Esophagus squamous epithelium (tissue), 5 donors: ENCODE results near the gene ZNF217. TPM values are rescaled to one million over a fixed set of nuclear protein-coding genes. Genes with fewer than 3 reads are reported as not detected.
"Not testable (repeated sequence)": the region's sequence is repeated elsewhere in the genome, so short reads cannot be mapped to it uniquely, and the experiment has no call there.

Experiments
- DNase-seq: peaks from one replicate; lab custom pipeline; 2025; lab: John Stamatoyannopoulos, UW
- H3K27ac ChIP-seq, 4 donors: fragments of 200-600 bp; sonication (generic); one replicate each; pipeline ENCODE4 v1.5.1; 2016 to 2019; ENCODE audit warnings: mild to moderate bottlenecking in 1 of 4
- H3K27me3 ChIP-seq, 4 donors: fragments of 200-600 bp; sonication (generic); 1 replicate in 3 of 4; 2 replicates in 1 of 4; pipeline versions ENCODE4 v1.5.1 to v1.6.0; 2017 to 2021; ENCODE audit warnings: antibody characterized with exemption in 1 of 4
- H3K36me3 ChIP-seq, 3 donors: fragments of 200-600 bp; sonication (generic); one replicate each; pipeline ENCODE4 v1.5.1; 2016 to 2019
- H3K4me1 ChIP-seq, 3 donors: fragments of 200-600 bp; sonication (generic); one replicate each; pipeline ENCODE4 v1.5.1; 2017 to 2019
- H3K4me3 ChIP-seq, 4 donors: fragments of 200-600 bp; sonication (generic); 1 replicate in 3 of 4; 2 replicates in 1 of 4; pipeline ENCODE4 v1.5.1; 2016 to 2019; ENCODE audit warnings: mild to moderate bottlenecking in 2 of 4, moderate library complexity in 1 of 4
- H3K9me3 ChIP-seq, 3 donors: fragments of 200-600 bp; sonication (generic); one replicate each; pipeline ENCODE4 v1.5.1; 2016 to 2019
- POLR2A ChIP-seq, 4 donors: fragments of 450-650 bp; IDR thresholded peaks; one replicate each; pipeline ENCODE4 v1.6.1; 2017; ENCODE audit warnings: antibody characterized with exemption in 4 of 4, mild to moderate bottlenecking in 4 of 4, moderate library complexity in 3 of 4
- WGBS, 2 donors: methylation state at CpG; one replicate each; pipeline ENCODE4 v1.1.5; 2018; 5-methylcytosine and 5-hydroxymethylcytosine counted together
- intact Hi-C: fragments of 100-400 bp; cut with DNase I; formaldehyde crosslinking; loops from one replicate; pipeline ENCODE4 v1.15.0; 2022
- total RNA-seq, 4 donors: library from RNA; depleted of rRNA; stranded (reverse); fragments of >200 nt; gene quantifications; one replicate each; pipeline ENCODE4 v1.1.0, GENCODE V29; 2016
- TF ChIP-seq, protein P1 (sequence below), 6 experiments: fragments of 450-650 bp in 4 of 6; fragments of 200-600 bp in 2 of 6; sonication (generic) in 2 of 6; IDR thresholded peaks; one replicate each; pipeline ENCODE4 v1.5.1; 2016 to 2019; ENCODE audit warnings: antibody characterized with exemption in 6 of 6, mild to moderate bottlenecking in 4 of 6, moderate library complexity in 4 of 6
- donor health status: DM: yes; HTN: yes; CAD: no.

Gene ZNF217
- total RNA-seq, 4 donors from 2014 or later: 20.7 to 27.5 (median 22.2) TPM

DNA sequence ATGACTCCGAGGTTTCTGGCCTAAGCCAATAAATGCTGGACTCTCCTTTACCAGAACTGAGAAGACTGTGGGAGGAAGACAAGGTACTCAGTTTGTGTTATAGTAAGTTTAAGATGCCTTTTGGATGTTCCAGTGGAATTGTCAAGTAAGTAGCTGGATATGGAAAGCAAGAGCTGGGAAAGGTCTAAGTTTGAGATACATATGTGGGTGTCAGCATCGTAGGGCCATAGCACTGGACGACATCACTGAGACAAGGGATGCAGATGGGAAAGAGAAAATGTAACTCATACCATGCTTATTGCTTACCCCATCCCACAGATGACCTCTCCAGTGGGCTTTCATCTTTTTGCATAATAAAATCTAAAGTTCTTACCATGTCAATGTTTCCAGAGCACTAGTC, 45.5 kb upstream of the ZNF217 start:
- no peak overlapping the region for H3K27ac ChIP-seq
- H3K36me3 ChIP-seq: no peaks in the 10 kb centered on the region
- H3K4me3 ChIP-seq: no peak overlapping the region
- 84 to 94% methylated on average over 3 of the region's 3 CpGs for WGBS, 2 donors
- intact Hi-C loops: no loop called here
- H3K9me3 ChIP-seq: no peaks in the 10 kb centered on the region
- no peak for DNase-seq
- no peaks in the 10 kb centered on the region for H3K27me3 ChIP-seq
- H3K4me1 ChIP-seq: peaks cover 14 to 38% (median 17%) of the 10 kb centered on the region in 3 donors
- TF ChIP-seq, protein P1, sequence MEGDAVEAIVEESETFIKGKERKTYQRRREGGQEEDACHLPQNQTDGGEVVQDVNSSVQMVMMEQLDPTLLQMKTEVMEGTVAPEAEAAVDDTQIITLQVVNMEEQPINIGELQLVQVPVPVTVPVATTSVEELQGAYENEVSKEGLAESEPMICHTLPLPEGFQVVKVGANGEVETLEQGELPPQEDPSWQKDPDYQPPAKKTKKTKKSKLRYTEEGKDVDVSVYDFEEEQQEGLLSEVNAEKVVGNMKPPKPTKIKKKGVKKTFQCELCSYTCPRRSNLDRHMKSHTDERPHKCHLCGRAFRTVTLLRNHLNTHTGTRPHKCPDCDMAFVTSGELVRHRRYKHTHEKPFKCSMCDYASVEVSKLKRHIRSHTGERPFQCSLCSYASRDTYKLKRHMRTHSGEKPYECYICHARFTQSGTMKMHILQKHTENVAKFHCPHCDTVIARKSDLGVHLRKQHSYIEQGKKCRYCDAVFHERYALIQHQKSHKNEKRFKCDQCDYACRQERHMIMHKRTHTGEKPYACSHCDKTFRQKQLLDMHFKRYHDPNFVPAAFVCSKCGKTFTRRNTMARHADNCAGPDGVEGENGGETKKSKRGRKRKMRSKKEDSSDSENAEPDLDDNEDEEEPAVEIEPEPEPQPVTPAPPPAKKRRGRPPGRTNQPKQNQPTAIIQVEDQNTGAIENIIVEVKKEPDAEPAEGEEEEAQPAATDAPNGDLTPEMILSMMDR (IDR thresholded peaks at IDR 0.05): no peak
- no peak for TF ChIP-seq POLR2A (IDR thresholded peaks at IDR 0.05)

DNA sequence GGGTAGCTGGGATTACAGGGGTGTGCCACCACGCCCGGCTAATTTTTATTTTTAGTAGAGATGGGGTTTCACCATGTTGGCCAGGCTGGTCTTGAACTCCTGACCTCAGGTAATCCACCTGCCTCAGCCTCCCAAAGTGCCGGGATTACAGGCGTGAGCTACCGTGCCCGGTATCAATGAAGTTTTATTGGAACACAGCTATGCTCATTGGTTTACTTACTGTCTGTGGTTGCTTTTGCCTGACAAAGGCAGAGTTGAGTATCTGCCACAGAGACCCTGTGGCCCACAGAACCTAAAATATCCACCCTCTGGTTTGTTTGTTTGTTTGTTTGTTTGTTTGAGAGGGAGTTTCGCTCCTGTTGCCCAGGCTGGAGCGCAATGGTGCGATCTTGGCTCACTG, 43.7 kb upstream of the ZNF217 start:
- WGBS, 2 donors: 84 to 100% methylated on average over 7 to 8 of the region's 9 CpGs
- H3K36me3 ChIP-seq, DNase-seq: not testable (repeated sequence)

GRCh38 chr20:53636540-53637097, 43.0 kb upstream of the ZNF217 start:
- WGBS, 2 donors: 46 to 64% methylated on average over 2 of the region's 2 CpGs
- Histone ChIP-seq H3K27me3 (no peaks in the 10 kb centered on the region), H3K9me3 (no peaks in the 10 kb centered on the region), H3K4me3 (no peak overlapping the region), H3K36me3 (no peaks in the 10 kb centered on the region), H3K4me1 (peaks cover 0 to 15% (median 5%) of the 10 kb centered on the region in 3 donors), H3K27ac (no peak overlapping the region)
- intact Hi-C loops: no loop called here
- no peak for DNase-seq
- TF ChIP-seq, protein P1 (IDR thresholded peaks at IDR 0.05): no peak
- no peak for TF ChIP-seq POLR2A (IDR thresholded peaks at IDR 0.05)

More for the DNA sequence above, 43.7 kb upstream of the ZNF217 start:
- H3K27me3 ChIP-seq, intact Hi-C loops, H3K4me3 ChIP-seq, H3K9me3 ChIP-seq, H3K27ac ChIP-seq: not testable (repeated sequence)
- H3K4me1 ChIP-seq: peaks cover 3 to 22% (median 7%) of the 10 kb centered on the region in 3 donors

- intact Hi-C loops: no loop called here
- no peak for DNase-seq
- Histone ChIP-seq H3K4me3 (no peak overlapping the region), H3K27me3 (no peaks in the 10 kb centered on the region), H3K9me3 (no peaks in the 10 kb centered on the region), H3K36me3 (no peaks in the 10 kb centered on the region), H3K27ac (no peak overlapping the region), H3K4me1 (peaks cover 0 to 13% (median 5%) of the 10 kb centered on the region in 3 donors)
- TF ChIP-seq POLR2A (IDR thresholded peaks at IDR 0.05): no peak
- TF ChIP-seq, protein P1 (IDR thresholded peaks at IDR 0.05): no peak
- 69 to 76% methylated on average over 4 of the region's 5 CpGs for WGBS, 2 donors
Measured at GRCh38 chr20:53635221-53635620, 41.6 kb upstream of the ZNF217 start.

DNA sequence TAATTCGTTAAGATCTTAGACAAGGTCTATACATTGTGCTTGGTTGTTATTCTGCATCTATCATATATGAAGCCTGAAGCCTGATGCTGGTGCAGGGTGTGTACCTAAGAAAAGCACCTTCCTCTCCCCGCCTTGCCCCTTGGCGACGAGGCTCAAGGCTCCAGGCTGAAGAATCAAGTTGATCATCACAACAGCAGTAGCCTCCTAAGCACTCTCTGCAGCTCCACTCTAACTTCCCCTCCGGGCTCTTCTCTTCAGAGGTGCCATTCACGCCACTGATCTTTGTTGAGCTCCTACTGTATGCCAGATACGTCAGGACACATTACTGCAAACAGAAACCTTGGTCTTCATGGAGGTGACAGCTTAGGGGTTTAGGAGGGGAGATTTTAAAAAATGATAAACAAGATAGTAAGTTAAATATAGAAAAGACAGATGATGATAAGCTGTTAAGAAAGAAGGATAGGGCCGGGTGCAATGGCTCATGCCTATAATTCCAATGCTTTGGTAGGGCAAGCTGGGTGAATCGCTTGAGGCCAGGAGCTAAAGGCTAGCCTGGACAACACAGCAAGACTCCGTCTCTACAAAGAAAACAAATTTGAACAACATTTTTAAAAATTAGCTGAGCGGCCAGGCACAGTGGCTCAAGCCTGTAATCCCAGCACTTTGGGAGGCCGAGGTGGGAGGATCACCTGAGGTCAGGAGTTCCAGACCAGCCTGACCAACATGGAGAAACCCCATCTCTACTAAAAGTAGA, 38.4 kb upstream of the ZNF217 start:
- Histone ChIP-seq H3K4me1 (peaks cover 0 to 13% (median 5%) of the 10 kb centered on the region in 3 donors), H3K27ac (no peak overlapping the region), H3K9me3 (no peaks in the 10 kb centered on the region), H3K27me3 (no peaks in the 10 kb centered on the region), H3K36me3 (no peaks in the 10 kb centered on the region), H3K4me3 (no peak overlapping the region)
- DNase-seq: no peak
- WGBS, 2 donors: 85 to 86% methylated on average over 12 of the region's 12 CpGs
- no peak for TF ChIP-seq POLR2A (IDR thresholded peaks at IDR 0.05)
- TF ChIP-seq, protein P1 (IDR thresholded peaks at IDR 0.05): no peak
- intact Hi-C loops: no loop called here
